ENCODE measurements around the gene EIF2A.

DNA sequence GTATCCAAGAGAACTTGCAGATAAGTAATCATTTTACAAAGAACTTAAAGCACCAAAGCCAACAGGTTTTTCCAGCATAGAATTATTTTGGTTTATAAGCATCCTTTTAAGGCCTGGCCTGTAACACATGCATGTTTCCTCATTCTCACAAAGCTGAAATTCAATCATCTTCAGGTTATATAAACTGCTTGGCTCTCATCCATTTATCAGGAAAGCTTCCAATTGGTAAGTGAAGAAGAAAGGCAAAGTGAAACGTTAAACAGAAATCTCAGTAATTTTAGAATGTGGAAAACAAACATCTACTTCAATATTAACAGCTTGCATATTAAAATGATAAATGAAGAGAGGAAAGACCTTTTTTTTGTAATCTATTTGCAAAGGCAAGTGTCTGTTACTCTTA is 1.9 kb upstream of the EIF2A start:
- TF ChIP-seq CTCF (IDR thresholded peaks at IDR 0.05) (no peak), POLR2A (IDR thresholded peaks at IDR 0.05) (no peak)
